ENCODE measurements around the gene GABRE. TPM values are rescaled to one million over a fixed set of nuclear protein-coding genes. Genes with fewer than 3 reads are reported as not detected.

GABRE gene
- polyA plus RNA-seq, 3 donors, result 6.5 to 8.5 (median 7.4) TPM

Other genes with a start within 250 kb of the GABRE start
- not detected for gene CNGA2, start 239.9 kb downstream of the GABRE start, polyA plus RNA-seq (ENCODE audit: insufficient read length in 3 of 3)
- not detected for gene MAGEA4, start 61.8 kb downstream of the GABRE start, polyA plus RNA-seq (ENCODE audit: insufficient read length in 3 of 3)
- not detected for gene MAGEA10, start 163.9 kb upstream of the GABRE start, polyA plus RNA-seq (ENCODE audit: insufficient read length in 3 of 3)